Measurements from ENCODE around the gene GEMIN7.

- TF ChIP-seq CTCF (IDR thresholded peaks at IDR 0.05) (no peak), POLR2A (IDR thresholded peaks at IDR 0.05) (no peak), EP300 (IDR thresholded peaks at IDR 0.05; ENCODE audit: low read depth) (no peak), POLR2AphosphoS5 (IDR thresholded peaks at IDR 0.05) (no peak)
Measured at GRCh38 chr19:45136507-45137178, 57.6 kb downstream of the GEMIN7 start.

Data from transverse colon (tissue), 4 donors.